GM23248 (cell line): ENCODE measurements around the gene TMED8. TPM values are rescaled to one million over a fixed set of nuclear protein-coding genes. Genes with fewer than 3 reads are reported as not detected.
A peak's percentile ranks its signal among the peaks of the same experiment; 100 is the strongest.
"Not testable (repeated sequence)": the region's sequence is repeated elsewhere in the genome, so short reads cannot be mapped to it uniquely, and the experiment has no call there.

Experiments
- DNase-seq: peaks from one replicate; pipeline ENCODE4 v3.0.0-alpha.2; 2015
- H2AFZ ChIP-seq: fragments of 200-600 bp; sonication (generic); 2 replicates; pipeline ENCODE4 v1.6.1; 2016; ENCODE audit warnings: antibody characterized with exemption
- H3F3A ChIP-seq: fragments of 200-600 bp; sonication (generic); 2 replicates; pipeline ENCODE4 v1.6.1; 2016; ENCODE audit warnings: mild to moderate bottlenecking, antibody characterized with exemption, mixed run types; ENCODE audit not compliant: insufficient read depth
- H3K27ac ChIP-seq: fragments of 200-600 bp; sonication (generic); 2 replicates; pipeline ENCODE4 v1.5.1; 2016; ENCODE audit warnings: mild to moderate bottlenecking
- H3K27me3 ChIP-seq: fragments of 200-600 bp; sonication (generic); replicated peaks from 2 replicates; pipeline ENCODE4 v1.6.1; 2016; ENCODE audit warnings: mild to moderate bottlenecking; ENCODE audit not compliant: insufficient read depth
- H3K36me3 ChIP-seq: fragments of 200-600 bp; sonication (generic); 2 replicates; pipeline ENCODE4 v1.6.1; 2016; ENCODE audit warnings: low read depth, mild to moderate bottlenecking
- H3K4me1 ChIP-seq: fragments of 200-600 bp; sonication (generic); 2 replicates; pipeline ENCODE4 v1.6.1; 2016; ENCODE audit warnings: mild to moderate bottlenecking; ENCODE audit not compliant: insufficient read depth
- H3K4me2 ChIP-seq: fragments of 200-600 bp; sonication (generic); one replicate; pipeline ENCODE4 v1.6.1; 2016; ENCODE audit warnings: mild to moderate bottlenecking; ENCODE audit not compliant: unreplicated experiment
- H3K4me3 ChIP-seq: fragments of 200-600 bp; sonication (generic); 2 replicates; pipeline ENCODE4 v1.5.1; 2016; ENCODE audit warnings: mild to moderate bottlenecking
- H3K79me2 ChIP-seq: fragments of 200-600 bp; sonication (generic); 2 replicates; pipeline ENCODE4 v1.6.1; 2016; ENCODE audit warnings: mild to moderate bottlenecking; ENCODE audit not compliant: insufficient read depth
- H3K9ac ChIP-seq: fragments of 200-600 bp; sonication (generic); 2 replicates; pipeline ENCODE4 v1.6.1; 2016; ENCODE audit warnings: mild to moderate bottlenecking
- H3K9me2 ChIP-seq: fragments of 200-600 bp; sonication (generic); 2 replicates; pipeline ENCODE4 v1.6.1; 2016; ENCODE audit warnings: mixed run types, mild to moderate bottlenecking, moderate library complexity; ENCODE audit not compliant: insufficient read depth
- H3K9me3 ChIP-seq: fragments of 200-600 bp; sonication (generic); one replicate; pipeline ENCODE4 v1.6.1; 2017; ENCODE audit warnings: low read depth
- H4K20me1 ChIP-seq: fragments of 200-600 bp; sonication (generic); 2 replicates; pipeline ENCODE4 v1.6.0; 2016; ENCODE audit not compliant: insufficient read depth
- EZH2 ChIP-seq: fragments of 200-600 bp; sonication (generic); IDR thresholded peaks from 2 replicates; pipeline ENCODE4 v1.6.1; 2018; ENCODE audit warnings: antibody characterized with exemption, mild to moderate bottlenecking; ENCODE audit not compliant: insufficient read depth, poor library complexity, severe bottlenecking
- EZH2phosphoT487 ChIP-seq: fragments of 200-600 bp; sonication (generic); IDR thresholded peaks from 2 replicates; pipeline ENCODE4 v1.6.1; 2018; ENCODE audit warnings: antibody characterized with exemption, moderate library complexity, mild to moderate bottlenecking, low read depth; ENCODE audit not compliant: insufficient read depth
- WGBS, 2 experiments: methylation state at CpG; one replicate each; pipeline ENCODE4 v1.1.6; 2015 to 2017; ENCODE audit warnings: low lambda C conversion rate in 2 of 2, low coverage in 1 of 2; ENCODE audit errors: missing lambda C conversion rate in 2 of 2; 5-methylcytosine and 5-hydroxymethylcytosine counted together
- in situ Hi-C: fragments of 300-500 bp; cut with MboI; formaldehyde crosslinking; loops from 2 replicates; pipeline ENCODE4 v1.15.0; 2020
- polyA plus RNA-seq: library from polyadenylated mRNA; unstranded; fragments of >200 nt; fragmentation: Nextera tagmentation; extraction: Ambion mirVana; gene quantifications from 2 replicates; pipeline ENCODE4 v1.2.1, GENCODE V29; 2016
- total RNA-seq: library from RNA; depleted of rRNA; stranded (reverse); fragments of >200 nt; shearing (Covaris generic); gene quantifications from 2 replicates; pipeline ENCODE4 v1.2.3, GENCODE V29; 2014

TMED8 gene
- total and polyA plus RNA-seq, 2 experiments from 2014 or later = 3.2 to 7.5 TPM

GRCh38 chr14:77340389-77340788 lies 36.5 kb downstream of the TMED8 start:
- H3K9me2 ChIP-seq = no peaks in the 10 kb centered on the region
- DNase-seq = no peak
- H3K27ac ChIP-seq = no peak overlapping the region
- TF ChIP-seq EZH2phosphoT487 (no peak), EZH2 (no peak)
- WGBS, 2 experiments = 67 to 68% methylated on average over 4 of the region's 4 CpGs
- no peak overlapping the region for H2AFZ ChIP-seq
- no peaks in the 10 kb centered on the region for H3K27me3 ChIP-seq
- no peaks in the 10 kb centered on the region for H4K20me1 ChIP-seq
- H3K9me3 ChIP-seq = no peaks in the 10 kb centered on the region
- no peaks in the 10 kb centered on the region for H3K36me3 ChIP-seq
- in situ Hi-C loops = no loop called here
- H3K79me2 ChIP-seq = no peaks in the 10 kb centered on the region
- H3K4me2 ChIP-seq = no peak overlapping the region
- H3F3A ChIP-seq = no peaks in the 10 kb centered on the region
- H3K4me3 ChIP-seq = no peak overlapping the region
- peaks cover 11% of the 10 kb centered on the region for H3K4me1 ChIP-seq
- no peak overlapping the region for H3K9ac ChIP-seq

- peak overlapping the region; percentile 58 for H3K27ac ChIP-seq
- H3K4me1 ChIP-seq = peaks cover 11% of the 10 kb centered on the region
- H3K27me3 ChIP-seq = no peaks in the 10 kb centered on the region
- no peaks in the 10 kb centered on the region for H3K9me3 ChIP-seq
- no peaks in the 10 kb centered on the region for H3K9me2 ChIP-seq
- no peaks in the 10 kb centered on the region for H3F3A ChIP-seq
- TF ChIP-seq EZH2 = no peak
- no peak for TF ChIP-seq EZH2phosphoT487
- DNase-seq = peak; percentile 86
- peak overlapping the region; percentile 40; the same call in 1 of the 2 replicates for H2AFZ ChIP-seq
- peak overlapping the region; percentile 36 for H3K4me2 ChIP-seq
- no peaks in the 10 kb centered on the region for H3K79me2 ChIP-seq
- H4K20me1 ChIP-seq = no peaks in the 10 kb centered on the region
- peak overlapping the region; percentile 15; the same call in 1 of the 2 replicates for H3K9ac ChIP-seq
- in situ Hi-C loops = no loop called here
- H3K36me3 ChIP-seq = no peaks in the 10 kb centered on the region
- 59 to 70% methylated on average over 1 of the region's 1 CpG for WGBS, 2 experiments
- no peak overlapping the region for H3K4me3 ChIP-seq
Observed at GRCh38 chr14:77339407-77339806, 37.5 kb downstream of the TMED8 start.

- Histone ChIP-seq H3K27ac (no peak overlapping the region), H3K4me1 (peaks cover 11% of the 10 kb centered on the region), H3K27me3 (no peaks in the 10 kb centered on the region), H3K4me2 (no peak overlapping the region), H3K9ac (no peak overlapping the region), H3F3A (no peaks in the 10 kb centered on the region), H3K9me2 (no peaks in the 10 kb centered on the region), H3K79me2 (no peaks in the 10 kb centered on the region), H2AFZ (no peak overlapping the region), H3K36me3 (no peaks in the 10 kb centered on the region), H3K9me3 (no peaks in the 10 kb centered on the region), H3K4me3 (no peak overlapping the region), H4K20me1 (no peaks in the 10 kb centered on the region)
- WGBS, 2 experiments = 52 to 57% methylated on average over 2 of the region's 2 CpGs
- DNase-seq = no peak
- TF ChIP-seq EZH2 (no peak), EZH2phosphoT487 (no peak)
- in situ Hi-C loops = no loop called here
Observed at GRCh38 chr14:77338302-77338701, 38.6 kb downstream of the TMED8 start.

- no peak overlapping the region for H3K4me2 ChIP-seq
- no peaks in the 10 kb centered on the region for H3K9me2 ChIP-seq
- H4K20me1 ChIP-seq = no peaks in the 10 kb centered on the region
- H3K36me3 ChIP-seq = no peaks in the 10 kb centered on the region
- 85 to 88% methylated on average over 3 of the region's 3 CpGs for WGBS, 2 experiments
- no peaks in the 10 kb centered on the region for H3F3A ChIP-seq
- peaks cover 11% of the 10 kb centered on the region for H3K4me1 ChIP-seq
- H3K4me3 ChIP-seq = no peak overlapping the region
- H2AFZ ChIP-seq = no peak overlapping the region
- H3K27ac ChIP-seq = no peak overlapping the region
- DNase-seq = no peak
- in situ Hi-C loops = no loop called here
- H3K9me3 ChIP-seq = no peaks in the 10 kb centered on the region
- TF ChIP-seq EZH2 (no peak), EZH2phosphoT487 (no peak)
- no peaks in the 10 kb centered on the region for H3K79me2 ChIP-seq
- H3K9ac ChIP-seq = no peak overlapping the region
- no peaks in the 10 kb centered on the region for H3K27me3 ChIP-seq
Observed at GRCh38 chr14:77337880-77338279, 39.0 kb downstream of the TMED8 start.

GRCh38 chr14:77337255-77337654 lies 39.6 kb downstream of the TMED8 start:
- H3K9me3 ChIP-seq, H3K27ac ChIP-seq, H2AFZ ChIP-seq, in situ Hi-C loops, H3K9ac ChIP-seq, H4K20me1 ChIP-seq, DNase-seq, H3K79me2 ChIP-seq, H3K9me2 ChIP-seq, H3K36me3 ChIP-seq, H3K4me2 ChIP-seq, H3K27me3 ChIP-seq, H3F3A ChIP-seq, H3K4me3 ChIP-seq: not testable (repeated sequence)
- peaks cover 11% of the 10 kb centered on the region for H3K4me1 ChIP-seq
- WGBS, 2 experiments = 96 to 99% methylated on average over 9 of the region's 9 CpGs
